NB4 (cell line): ENCODE data around the gene WDR37.

Experiments
- DNase-seq: peaks from one replicate; pipeline ENCODE4 v3.0.0; 2010; ENCODE audit warnings: low read depth
- H3K4me3 ChIP-seq: one replicate; pipeline ENCODE4 v1.5.1; 2011; ENCODE audit warnings: mild to moderate bottlenecking, low read depth, low read length, moderate library complexity
- MYC ChIP-seq: IDR thresholded peaks from 2 replicates; pipeline ENCODE4 v1.6.1; 2011; ENCODE audit warnings: low read depth, low read length
- POLR2A ChIP-seq: IDR thresholded peaks from 2 replicates; pipeline ENCODE4 v1.6.1; 2011; ENCODE audit warnings: mild to moderate bottlenecking; ENCODE audit not compliant: insufficient read length; ENCODE audit errors: extremely low read depth
- TF ChIP-seq, protein P1 (sequence below): IDR thresholded peaks from 2 replicates; pipeline ENCODE4 v1.6.1; 2011; ENCODE audit warnings: low read depth, low read length
- TF ChIP-seq, protein P2 (sequence below): IDR thresholded peaks from one replicate; pipeline ENCODE4 v1.5.1; 2012; ENCODE audit warnings: low read depth, low read length

WDR37 gene

DNA sequence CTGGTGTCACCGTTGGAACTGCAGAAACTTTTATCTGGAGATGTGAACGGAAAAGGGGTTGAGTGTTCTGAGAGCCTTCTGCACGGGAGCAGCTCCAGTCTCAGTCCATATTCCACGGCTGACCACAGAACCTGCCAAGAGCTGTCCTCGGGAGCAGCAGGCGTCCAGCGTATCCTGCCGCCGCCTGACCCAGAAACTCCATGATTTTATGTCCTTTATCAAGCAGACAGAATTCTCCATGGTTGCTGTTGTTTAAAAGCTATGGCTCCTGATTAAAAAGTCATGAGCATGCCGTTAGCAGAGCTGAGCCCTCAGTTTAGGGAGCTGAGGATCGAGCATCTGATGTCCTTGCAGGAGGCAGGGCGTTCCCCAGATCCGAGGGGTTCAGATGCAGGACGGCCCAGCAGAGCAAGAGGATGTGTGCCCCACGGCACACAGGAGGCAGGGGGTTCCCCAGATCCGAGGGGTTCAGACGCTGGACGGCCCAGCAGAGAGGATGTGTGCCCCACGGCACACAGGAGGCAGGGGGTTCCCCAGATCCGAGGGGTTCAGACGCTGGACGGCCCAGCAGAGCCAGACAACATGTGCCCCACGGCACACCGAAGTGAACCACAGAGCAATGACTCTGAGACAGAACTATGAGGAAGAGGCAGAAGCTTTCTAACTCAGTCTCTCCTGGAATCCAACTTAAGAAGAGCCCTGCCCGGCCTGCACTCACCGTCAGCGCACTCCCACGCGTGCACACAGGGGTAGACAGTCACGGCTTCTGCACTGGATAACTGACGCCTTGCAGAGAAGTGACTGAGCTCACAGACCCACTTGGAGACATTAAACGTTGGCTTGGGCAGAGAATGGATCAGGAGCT lies 96.4 kb downstream of the WDR37 start:
- H3K4me3 ChIP-seq, result no peak overlapping the region
- no peak for DNase-seq
- TF ChIP-seq MYC (no peak), POLR2A (no peak)
- TF ChIP-seq, protein P1, sequence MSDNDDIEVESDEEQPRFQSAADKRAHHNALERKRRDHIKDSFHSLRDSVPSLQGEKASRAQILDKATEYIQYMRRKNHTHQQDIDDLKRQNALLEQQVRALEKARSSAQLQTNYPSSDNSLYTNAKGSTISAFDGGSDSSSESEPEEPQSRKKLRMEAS, result no peak
- TF ChIP-seq, protein P2, sequence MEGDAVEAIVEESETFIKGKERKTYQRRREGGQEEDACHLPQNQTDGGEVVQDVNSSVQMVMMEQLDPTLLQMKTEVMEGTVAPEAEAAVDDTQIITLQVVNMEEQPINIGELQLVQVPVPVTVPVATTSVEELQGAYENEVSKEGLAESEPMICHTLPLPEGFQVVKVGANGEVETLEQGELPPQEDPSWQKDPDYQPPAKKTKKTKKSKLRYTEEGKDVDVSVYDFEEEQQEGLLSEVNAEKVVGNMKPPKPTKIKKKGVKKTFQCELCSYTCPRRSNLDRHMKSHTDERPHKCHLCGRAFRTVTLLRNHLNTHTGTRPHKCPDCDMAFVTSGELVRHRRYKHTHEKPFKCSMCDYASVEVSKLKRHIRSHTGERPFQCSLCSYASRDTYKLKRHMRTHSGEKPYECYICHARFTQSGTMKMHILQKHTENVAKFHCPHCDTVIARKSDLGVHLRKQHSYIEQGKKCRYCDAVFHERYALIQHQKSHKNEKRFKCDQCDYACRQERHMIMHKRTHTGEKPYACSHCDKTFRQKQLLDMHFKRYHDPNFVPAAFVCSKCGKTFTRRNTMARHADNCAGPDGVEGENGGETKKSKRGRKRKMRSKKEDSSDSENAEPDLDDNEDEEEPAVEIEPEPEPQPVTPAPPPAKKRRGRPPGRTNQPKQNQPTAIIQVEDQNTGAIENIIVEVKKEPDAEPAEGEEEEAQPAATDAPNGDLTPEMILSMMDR, result no peak

DNA sequence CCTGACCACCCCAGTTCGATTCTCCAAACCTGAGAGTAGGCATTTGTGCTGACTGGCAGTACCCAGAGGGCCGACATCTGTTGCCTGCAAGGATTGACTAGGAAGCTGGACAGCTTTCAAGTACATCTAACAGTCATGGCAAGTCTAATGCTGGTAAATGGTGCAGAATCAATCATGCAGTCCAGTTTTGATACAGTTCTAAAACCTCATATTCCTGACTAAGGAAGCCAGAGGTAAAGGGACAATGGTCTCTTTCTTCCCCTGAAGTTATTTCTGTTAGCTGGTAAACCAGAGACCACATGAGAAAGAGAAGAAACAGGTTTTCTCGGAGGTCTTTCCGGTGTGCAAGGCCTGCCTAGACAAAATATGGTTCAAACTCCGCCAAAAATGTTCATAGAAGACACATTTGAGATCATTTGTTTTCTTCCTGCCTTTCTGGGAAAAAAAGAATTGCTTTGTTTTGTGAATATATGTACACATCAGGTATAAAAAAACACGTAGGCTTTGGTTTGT lies 97.1 kb downstream of the WDR37 start:
- TF ChIP-seq, protein P2, result no peak
- no peak for TF ChIP-seq MYC
- TF ChIP-seq, protein P1, result no peak
- TF ChIP-seq POLR2A, result no peak

DNA sequence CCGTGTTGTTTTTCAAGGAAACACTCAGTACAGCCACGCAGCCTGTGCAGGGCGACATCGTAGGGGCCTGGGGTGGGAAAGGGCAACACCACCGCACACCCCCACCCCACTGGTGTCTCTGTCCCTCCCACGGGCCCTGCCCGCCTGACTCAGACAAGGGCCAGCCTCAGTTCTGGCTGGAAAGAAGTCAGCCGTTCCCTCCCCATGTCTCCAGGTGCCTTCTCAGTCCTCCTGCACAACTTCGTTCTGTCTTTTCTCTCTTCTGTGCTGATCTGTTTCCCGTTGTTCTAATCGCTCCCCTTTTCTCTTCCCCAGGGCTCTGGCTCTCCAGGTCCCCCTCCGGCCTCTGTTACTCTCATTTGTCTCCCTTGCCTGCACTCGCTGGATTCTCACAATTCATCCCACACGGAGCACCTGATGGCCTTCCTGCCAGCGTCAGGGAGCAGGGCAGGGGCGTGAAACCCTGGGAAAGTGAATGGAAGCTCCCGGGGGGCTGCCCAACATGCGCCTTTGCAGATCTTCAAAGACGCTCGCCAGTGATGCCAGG lies 97.7 kb downstream of the WDR37 start:
- TF ChIP-seq MYC, result no peak
- TF ChIP-seq, protein P1, result no peak
- TF ChIP-seq, protein P2, result no peak
- no peak for TF ChIP-seq POLR2A
- DNase-seq, result no peak
- H3K4me3 ChIP-seq, result no peak overlapping the region

More for the DNA sequence above, 97.1 kb downstream of the WDR37 start:
- H3K4me3 ChIP-seq, result no peak overlapping the region
- DNase-seq, result no peak

DNA sequence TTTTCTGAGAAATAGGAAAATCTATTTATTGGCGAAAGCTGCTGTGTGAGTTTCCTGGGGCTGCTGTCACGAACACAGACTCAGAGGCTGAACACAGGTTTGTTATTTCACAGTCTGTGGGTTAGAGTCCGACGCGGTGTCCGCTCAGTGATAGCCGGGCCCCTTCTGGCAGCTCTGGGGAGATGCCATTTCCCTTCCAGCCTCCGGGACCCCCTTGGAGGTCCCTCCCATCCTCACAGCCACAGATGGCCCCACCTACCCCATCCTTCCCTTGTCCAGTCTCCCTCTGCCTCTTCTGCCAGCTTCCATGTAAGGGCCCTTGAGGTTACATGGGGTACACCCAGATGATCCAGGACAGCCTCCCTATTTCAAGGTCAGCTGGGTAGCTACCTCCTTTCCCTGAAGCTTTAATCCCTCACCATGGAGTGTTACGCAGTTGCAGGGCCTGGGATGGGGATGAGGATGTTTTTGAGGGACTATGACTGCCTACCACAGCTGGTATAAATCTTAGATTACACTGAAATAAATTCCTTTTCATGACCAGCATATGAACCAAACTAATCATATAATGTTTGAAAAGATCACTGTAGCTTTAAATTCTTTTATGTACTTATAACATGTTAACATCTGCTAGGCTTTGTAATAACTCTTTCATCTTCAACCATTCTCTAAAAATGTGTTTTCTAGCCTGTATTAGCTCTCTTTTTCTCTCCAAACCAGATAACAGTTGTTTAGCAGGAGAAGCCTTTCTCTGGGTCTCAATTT lies 98.5 kb downstream of the WDR37 start:
- H3K4me3 ChIP-seq, result no peak overlapping the region
- no peak for TF ChIP-seq POLR2A
- no peak for TF ChIP-seq MYC
- TF ChIP-seq, protein P1, result no peak
- TF ChIP-seq, protein P2, result no peak
- no peak for DNase-seq

DNA sequence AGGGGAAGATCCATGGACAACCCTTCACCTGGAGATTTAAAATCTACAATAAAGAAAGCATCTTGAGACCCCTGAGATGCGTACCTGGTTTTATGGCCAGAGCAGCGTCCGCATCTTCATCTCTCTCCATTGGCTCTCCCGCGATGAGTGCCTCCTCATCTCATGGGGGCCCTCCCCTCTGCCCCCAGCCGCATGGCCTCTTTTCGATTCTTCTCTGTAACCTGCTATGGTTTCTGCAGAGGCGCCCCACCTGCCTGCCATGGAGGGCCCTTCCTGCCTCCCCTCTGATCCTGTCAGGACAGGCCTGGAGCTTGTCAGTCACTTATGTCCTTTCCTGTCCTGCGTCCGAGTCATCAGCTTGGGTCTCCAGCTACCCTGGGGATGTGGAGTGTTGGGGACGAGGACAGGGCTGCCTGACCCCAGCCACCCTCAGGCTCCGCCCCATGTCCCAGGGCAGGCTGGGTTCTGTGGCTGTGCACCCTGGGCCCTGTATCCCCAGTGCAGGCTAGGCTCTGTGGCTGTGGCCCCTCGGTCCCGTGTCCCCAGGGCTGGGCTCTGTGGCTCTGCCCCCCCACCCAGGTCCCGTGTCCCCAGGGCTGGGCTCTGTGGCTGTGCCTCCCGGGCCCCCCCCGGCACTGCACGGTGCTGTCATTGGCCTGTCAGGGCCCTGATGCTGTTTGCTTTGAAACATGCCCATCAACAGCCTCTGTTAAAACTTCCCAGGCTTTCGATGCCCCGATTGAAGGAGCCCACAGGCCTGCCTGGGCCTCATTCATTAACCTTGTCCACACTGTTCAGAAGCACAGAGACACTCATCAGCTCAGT lies 99.8 kb downstream of the WDR37 start:
- no peak for DNase-seq
- TF ChIP-seq POLR2A (no peak), MYC (no peak)
- TF ChIP-seq, protein P1, result no peak
- TF ChIP-seq, protein P2, result no peak
- no peak overlapping the region for H3K4me3 ChIP-seq
